T-helper 2 cell (primary cell): Measurements from ENCODE around the gene HSD17B3.
"Not testable (repeated sequence)": the region's sequence is repeated elsewhere in the genome, so short reads cannot be mapped to it uniquely, and the experiment has no call there.

ENCODE experiments used
- DNase-seq, 5 experiments: peaks; one replicate each; pipeline versions ENCODE4 v3.0.0 to v3.0.0-alpha.2; 2012 to 2022

Gene HSD17B3

GRCh38 chr9:96192710-96193109, 109.3 kb downstream of the HSD17B3 start:
- DNase-seq = no peak

- DNase-seq = no peak
These were observed 112.0 kb downstream of the HSD17B3 start for GRCh38 chr9:96189995-96190394.

- not testable (repeated sequence) for DNase-seq
These were observed 112.4 kb downstream of the HSD17B3 start for GRCh38 chr9:96189581-96189980.

GRCh38 chr9:96188571-96188970, 113.4 kb downstream of the HSD17B3 start:
- DNase-seq = no peak

GRCh38 chr9:96187151-96187555, 114.8 kb downstream of the HSD17B3 start:
- DNase-seq = no peak

- no peak for DNase-seq
These were observed 115.4 kb downstream of the HSD17B3 start for GRCh38 chr9:96186591-96187011.

- DNase-seq = no peak
These were observed 116.3 kb downstream of the HSD17B3 start for GRCh38 chr9:96185518-96186156.
